Lower leg skin (tissue), 3 donors: Measurements from ENCODE around the gene MYNN.

ENCODE experiments used
- CTCF ChIP-seq, 3 donors: fragments of 450-650 bp; IDR thresholded peaks; one replicate each; pipeline ENCODE4 v1.5.1; 2016; ENCODE audit warnings: antibody characterized with exemption in 3 of 3, mild to moderate bottlenecking in 3 of 3, moderate library complexity in 2 of 3
- POLR2A ChIP-seq, 2 donors: fragments of 450-650 bp; IDR thresholded peaks; one replicate each; pipeline ENCODE4 v1.6.1; 2016 to 2017; ENCODE audit warnings: antibody characterized with exemption in 2 of 2, mild to moderate bottlenecking in 1 of 2, moderate library complexity in 1 of 2

- no peak for TF ChIP-seq CTCF (IDR thresholded peaks at IDR 0.05)
- no peak for TF ChIP-seq POLR2A (IDR thresholded peaks at IDR 0.05)
Measured at GRCh38 chr3:169769287-169770181, 3.7 kb upstream of the MYNN start, which contains the start of gene ACTRT3.
